Middle frontal gyrus (tissue), 1 donor: ENCODE results near the gene IL36G.

Experiments used
- DNase-seq: peaks from one replicate; pipeline ENCODE4 v3.0.0-alpha.2; 2015; ENCODE audit warnings: low spot score; ENCODE audit errors: extremely low spot score

IL36G gene

GRCh38 chr2:112972423-112973086 is 5.3 kb upstream of the IL36G start:
- DNase-seq, result no peak

- no peak for DNase-seq
Observed at GRCh38 chr2:112973156-112973555, 4.7 kb upstream of the IL36G start.

GRCh38 chr2:112979731-112980130 is 1.9 kb downstream of the IL36G start:
- DNase-seq, result no peak

GRCh38 chr2:112980537-112980936 is 2.7 kb downstream of the IL36G start:
- no peak for DNase-seq

- no peak for DNase-seq
Observed at GRCh38 chr2:112985090-112985489, 7.3 kb downstream of the IL36G start.

- DNase-seq, result no peak
Observed at GRCh38 chr2:112989611-112990010, 11.8 kb downstream of the IL36G start.

- no peak for DNase-seq
Observed at GRCh38 chr2:112993831-112994230, 16.0 kb downstream of the IL36G start.

- no peak for DNase-seq
Observed at GRCh38 chr2:112994648-112995047, 16.8 kb downstream of the IL36G start.

- no peak for DNase-seq
Observed at GRCh38 chr2:112995346-112995920, 17.6 kb downstream of the IL36G start.

GRCh38 chr2:112996635-112997034 is 18.8 kb downstream of the IL36G start:
- no peak for DNase-seq

- DNase-seq, result no peak
Observed at GRCh38 chr2:112997151-112997550, 19.3 kb downstream of the IL36G start.

- DNase-seq, result no peak
Observed at GRCh38 chr2:113000436-113000835, 22.6 kb downstream of the IL36G start.

GRCh38 chr2:113002677-113003076 is 24.9 kb downstream of the IL36G start:
- DNase-seq, result no peak

- DNase-seq, result no peak
Observed at GRCh38 chr2:113005030-113005509, 27.3 kb downstream of the IL36G start, which contains the start of gene IL36A. Gene IL36A, plus strand, starts transcription at chr2:113005459. Its CDS starts 413 bp downstream, at chr2:113005872.

GRCh38 chr2:113007250-113007649 is 29.4 kb downstream of the IL36G start:
- no peak for DNase-seq

GRCh38 chr2:113009622-113010021 is 31.8 kb downstream of the IL36G start:
- no peak for DNase-seq

GRCh38 chr2:113010088-113010487 is 32.3 kb downstream of the IL36G start:
- DNase-seq, result no peak

GRCh38 chr2:113011108-113011507 is 33.3 kb downstream of the IL36G start:
- no peak for DNase-seq

- DNase-seq, result no peak
Observed at GRCh38 chr2:113012436-113013335, 34.9 kb downstream of the IL36G start.

- DNase-seq, result no peak
Observed at GRCh38 chr2:113013336-113013661, 35.5 kb downstream of the IL36G start.

GRCh38 chr2:113014067-113014466 is 36.3 kb downstream of the IL36G start:
- no peak for DNase-seq

GRCh38 chr2:113015042-113015441 is 37.2 kb downstream of the IL36G start:
- DNase-seq, result no peak
